GM12801 (cell line): ENCODE measurements around the gene EPGN.

Source experiments
- TF ChIP-seq, protein P1 (sequence below): IDR thresholded peaks from one replicate; pipeline ENCODE4 v1.5.1; 2011; ENCODE audit warnings: control low read depth; ENCODE audit not compliant: insufficient read length; ENCODE audit errors: extremely low read depth

Gene EPGN

GRCh38 chr4:74327762-74328161, 19.5 kb downstream of the EPGN start:
- TF ChIP-seq, protein P1, sequence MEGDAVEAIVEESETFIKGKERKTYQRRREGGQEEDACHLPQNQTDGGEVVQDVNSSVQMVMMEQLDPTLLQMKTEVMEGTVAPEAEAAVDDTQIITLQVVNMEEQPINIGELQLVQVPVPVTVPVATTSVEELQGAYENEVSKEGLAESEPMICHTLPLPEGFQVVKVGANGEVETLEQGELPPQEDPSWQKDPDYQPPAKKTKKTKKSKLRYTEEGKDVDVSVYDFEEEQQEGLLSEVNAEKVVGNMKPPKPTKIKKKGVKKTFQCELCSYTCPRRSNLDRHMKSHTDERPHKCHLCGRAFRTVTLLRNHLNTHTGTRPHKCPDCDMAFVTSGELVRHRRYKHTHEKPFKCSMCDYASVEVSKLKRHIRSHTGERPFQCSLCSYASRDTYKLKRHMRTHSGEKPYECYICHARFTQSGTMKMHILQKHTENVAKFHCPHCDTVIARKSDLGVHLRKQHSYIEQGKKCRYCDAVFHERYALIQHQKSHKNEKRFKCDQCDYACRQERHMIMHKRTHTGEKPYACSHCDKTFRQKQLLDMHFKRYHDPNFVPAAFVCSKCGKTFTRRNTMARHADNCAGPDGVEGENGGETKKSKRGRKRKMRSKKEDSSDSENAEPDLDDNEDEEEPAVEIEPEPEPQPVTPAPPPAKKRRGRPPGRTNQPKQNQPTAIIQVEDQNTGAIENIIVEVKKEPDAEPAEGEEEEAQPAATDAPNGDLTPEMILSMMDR: no peak

DNA sequence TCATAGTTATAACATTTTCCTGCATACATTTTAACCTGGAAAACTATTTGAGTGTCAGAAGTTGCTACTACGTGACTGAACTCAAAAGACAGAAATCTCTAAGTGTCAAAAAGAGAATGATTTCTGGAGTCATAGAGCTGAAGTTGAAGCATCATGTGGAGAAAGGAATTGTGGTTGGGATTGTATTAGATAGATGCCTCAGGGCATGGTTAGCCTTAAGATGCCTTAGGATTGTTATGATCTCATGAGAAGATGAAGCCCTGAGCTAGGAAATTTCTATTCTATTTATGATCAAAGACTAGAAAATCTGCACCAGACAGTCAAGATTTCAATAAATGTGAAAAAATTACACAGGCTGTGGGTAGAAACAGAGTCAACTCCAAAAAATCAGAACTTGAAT, 20.2 kb downstream of the EPGN start:
- TF ChIP-seq, protein P1: no peak

- TF ChIP-seq, protein P1: no peak
Measured at GRCh38 chr4:74329307-74329706, 21.0 kb downstream of the EPGN start.

- TF ChIP-seq, protein P1: no peak
Measured at GRCh38 chr4:74330295-74330750, 22.1 kb downstream of the EPGN start.

- TF ChIP-seq, protein P1: no peak
Measured at GRCh38 chr4:74331252-74331651, 23.0 kb downstream of the EPGN start.

GRCh38 chr4:74331944-74332343, 23.7 kb downstream of the EPGN start:
- TF ChIP-seq, protein P1: no peak

GRCh38 chr4:74334636-74335035, 26.4 kb downstream of the EPGN start:
- TF ChIP-seq, protein P1: no peak

DNA sequence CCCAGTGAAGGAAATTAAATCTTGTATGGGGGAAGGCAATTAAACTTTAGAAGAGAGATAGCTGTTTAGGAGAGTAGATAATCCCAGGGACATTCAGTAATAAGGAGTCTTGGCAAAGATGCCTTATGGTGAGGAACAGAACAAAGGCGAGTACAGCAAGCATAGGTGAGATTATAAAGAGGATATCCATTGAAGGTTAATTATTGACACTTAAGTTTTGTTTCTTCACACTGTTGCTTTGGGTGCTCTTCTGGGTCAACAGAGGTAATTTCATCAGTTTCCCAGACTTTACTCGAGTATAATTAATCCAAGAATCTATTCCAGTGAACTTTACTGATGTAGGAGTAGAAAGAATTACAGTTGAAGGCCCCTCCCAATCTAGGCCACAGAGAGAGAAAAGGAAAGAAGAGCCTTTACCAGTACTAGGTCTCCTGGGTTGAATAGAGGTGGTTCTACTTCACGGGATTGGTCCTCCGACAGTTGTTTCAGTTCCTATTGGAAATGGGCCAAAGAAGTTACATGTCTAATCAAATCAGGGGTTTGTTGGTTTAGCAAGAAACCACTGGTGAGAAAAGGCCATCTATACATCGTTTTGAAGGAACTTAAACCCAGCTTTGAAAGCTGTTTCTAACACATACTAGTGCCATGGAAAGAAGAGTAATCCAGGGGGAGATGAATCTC, 27.2 kb downstream of the EPGN start:
- TF ChIP-seq, protein P1: no peak
